Neuronal stem cell (in vitro differentiated cells): ENCODE measurements around the gene GNAQ.

Source experiments
- DNase-seq: peaks from one replicate; pipeline ENCODE4 v3.0.0-alpha.2; 2013; ENCODE audit warnings: low spot score
- H2AFZ ChIP-seq: one replicate; pipeline ENCODE4 v1.6.1; 2013; ENCODE audit warnings: mild to moderate bottlenecking, low read length, inconsistent platforms
- H2AK5ac ChIP-seq: 2 replicates; pipeline ENCODE4 v1.6.1; 2013; ENCODE audit warnings: low read depth, mild to moderate bottlenecking, inconsistent platforms, low read length, moderate library complexity, mixed read lengths
- H2BK120ac ChIP-seq: 2 replicates; pipeline ENCODE4 v1.6.1; 2013; ENCODE audit warnings: low read depth, mild to moderate bottlenecking, inconsistent platforms, low read length, moderate library complexity, mixed read lengths
- H2BK12ac ChIP-seq: one replicate; pipeline ENCODE4 v1.6.1; 2013; ENCODE audit warnings: low read length, inconsistent platforms
- H2BK15ac ChIP-seq: 2 replicates; pipeline ENCODE4 v1.6.1; 2013; ENCODE audit warnings: mild to moderate bottlenecking, low read length, inconsistent platforms, mixed read lengths
- H2BK5ac ChIP-seq: one replicate; pipeline ENCODE4 v1.6.1; 2013; ENCODE audit warnings: inconsistent platforms, mild to moderate bottlenecking, low read length, moderate library complexity
- H3K14ac ChIP-seq: one replicate; pipeline ENCODE4 v1.6.1; 2013; ENCODE audit warnings: low read length, inconsistent platforms
- H3K18ac ChIP-seq: 2 replicates; pipeline ENCODE4 v1.6.1; 2013; ENCODE audit warnings: low read length, inconsistent platforms
- H3K23ac ChIP-seq: 2 replicates; pipeline ENCODE4 v1.6.1; 2013; ENCODE audit warnings: low read depth, mild to moderate bottlenecking, mixed read lengths, low read length, inconsistent platforms; ENCODE audit not compliant: poor library complexity
- H3K27ac ChIP-seq: replicated peaks from 3 replicates; pipeline ENCODE4 v1.5.1; 2013; ENCODE audit warnings: low read length, inconsistent platforms
- H3K27me3 ChIP-seq, 3 experiments: 2 replicates each; pipeline ENCODE4 v1.6.1; 2013; ENCODE audit warnings: low read length in 3 of 3, mild to moderate bottlenecking in 2 of 3, inconsistent platforms in 1 of 3, low read depth in 1 of 3, mixed read lengths in 1 of 3, moderate library complexity in 1 of 3; ENCODE audit not compliant: control insufficient read depth in 3 of 3, insufficient read depth in 3 of 3
- H3K36me3 ChIP-seq, 2 donors: replicated peaks in 1 of 2; 2 replicates each; pipeline ENCODE4 v1.6.1; 2013; ENCODE audit warnings: low read length in 2 of 2; ENCODE audit not compliant: control insufficient read depth in 2 of 2, insufficient read depth in 2 of 2
- H3K4ac ChIP-seq: 2 replicates; pipeline ENCODE4 v1.6.1; 2013; ENCODE audit warnings: inconsistent platforms, mild to moderate bottlenecking, low read length, moderate library complexity
- H3K4me1 ChIP-seq, 2 donors: 1 replicate in 1 of 2; 2 replicates in 1 of 2; pipeline ENCODE4 v1.6.1; 2013; ENCODE audit warnings: low read length in 2 of 2, low read depth in 1 of 2; ENCODE audit not compliant: control insufficient read depth in 2 of 2, insufficient read depth in 1 of 2
- H3K4me2 ChIP-seq: one replicate; pipeline ENCODE4 v1.6.1; 2013; ENCODE audit warnings: mild to moderate bottlenecking, low read length, inconsistent platforms; ENCODE audit not compliant: insufficient read depth, poor library complexity, severe bottlenecking
- H3K4me3 ChIP-seq, 2 donors: 2 replicates each; pipeline ENCODE4 v1.5.1; 2013; ENCODE audit warnings: low read length in 2 of 2, mild to moderate bottlenecking in 2 of 2, inconsistent platforms in 1 of 2, moderate library complexity in 1 of 2
- H3K79me1 ChIP-seq: one replicate; pipeline ENCODE4 v1.6.1; 2013; ENCODE audit warnings: low read depth, mild to moderate bottlenecking, inconsistent platforms, low read length, moderate library complexity
- H3K9ac ChIP-seq: one replicate; pipeline ENCODE4 v1.6.1; 2013; ENCODE audit warnings: mild to moderate bottlenecking, low read depth, low read length, inconsistent platforms; ENCODE audit not compliant: poor library complexity
- H3K9me3 ChIP-seq, 2 donors: replicated peaks in 1 of 2; 2 replicates each; pipeline versions ENCODE3 to v1.6.1; 2013; ENCODE audit warnings: low read length in 2 of 2, mild to moderate bottlenecking in 2 of 2, inconsistent platforms in 1 of 2, low read depth in 1 of 2, mixed read lengths in 1 of 2, moderate library complexity in 1 of 2; ENCODE audit not compliant: control insufficient read depth in 2 of 2, insufficient read depth in 1 of 2
- H4K8ac ChIP-seq: one replicate; pipeline ENCODE4 v1.6.1; 2013; ENCODE audit warnings: low read depth, mild to moderate bottlenecking, inconsistent platforms, low read length, moderate library complexity
- H4K91ac ChIP-seq: one replicate; pipeline ENCODE4 v1.6.1; 2013; ENCODE audit warnings: low read length, low read depth, mild to moderate bottlenecking, inconsistent platforms; ENCODE audit not compliant: poor library complexity
- WGBS, 2 donors: extraction: QIAGEN DNeasy Blood & Tissue Kit; methylation state at CpG; one replicate each; pipeline ENCODE4 v1.1.7; 2013; ENCODE audit warnings: missing lambda C conversion rate in 2 of 2, mixed read lengths in 1 of 2; ENCODE audit not compliant: insufficient read length in 2 of 2, insufficient replicate concordance in 1 of 2; ENCODE audit errors: extremely low coverage in 2 of 2; 5-methylcytosine and 5-hydroxymethylcytosine counted together

GNAQ gene

GRCh38 chr9:77899679-77900354, 131.8 kb downstream of the GNAQ start:
- Histone ChIP-seq H3K4me2 (no peak overlapping the region), H3K4me1 (peaks cover 0 to 2% of the 10 kb centered on the region in 2 donors), H3K23ac (no peak overlapping the region), H3K18ac (no peak overlapping the region), H2BK15ac (no peak overlapping the region), H3K4me3 (no peak overlapping the region), H3K79me1 (no peaks in the 10 kb centered on the region), H2BK120ac (no peak overlapping the region), H3K27me3 (no peaks in the 10 kb centered on the region), H2BK5ac (no peak overlapping the region), H4K8ac (no peak overlapping the region), H3K14ac (no peak overlapping the region), H2BK12ac (no peak overlapping the region), H2AFZ (no peak overlapping the region), H3K36me3 (peaks cover 0 to 16% of the 10 kb centered on the region in 2 donors), H3K27ac (no peak overlapping the region), H2AK5ac (no peak overlapping the region), H3K9ac (no peak overlapping the region), H4K91ac (no peak overlapping the region), H3K4ac (no peak overlapping the region), H3K9me3 (no peaks in the 10 kb centered on the region)
- no CpG with 5 or more reads among the region's 6 CpGs for WGBS, 2 donors
- no peak for DNase-seq

DNA sequence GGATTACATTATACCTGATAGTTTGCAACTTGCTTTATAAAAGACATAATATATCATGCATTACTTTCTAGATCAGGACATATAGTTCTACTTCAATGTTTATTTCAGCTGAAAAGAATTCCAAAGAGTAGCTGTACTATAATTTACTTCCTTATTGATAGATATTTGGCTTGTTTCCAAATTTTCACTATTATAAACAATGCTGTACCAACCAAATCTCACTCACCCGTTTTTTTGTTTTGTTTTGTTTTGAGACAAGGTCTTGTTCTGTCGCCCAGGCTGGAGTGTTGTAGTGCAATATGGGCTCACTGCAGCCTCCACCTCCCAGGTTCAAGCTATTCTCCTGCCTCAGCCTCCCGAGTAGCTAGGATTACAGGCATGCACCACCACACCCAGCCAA, 132.7 kb downstream of the GNAQ start:
- no peak overlapping the region for H3K27ac ChIP-seq
- no peak overlapping the region for H3K9ac ChIP-seq
- H3K18ac ChIP-seq: no peak overlapping the region
- H3K23ac ChIP-seq: no peak overlapping the region
- peaks cover 0 to 14% of the 10 kb centered on the region in 2 donors for H3K36me3 ChIP-seq
- no peak overlapping the region for H3K4me2 ChIP-seq
- no peaks in the 10 kb centered on the region for H3K27me3 ChIP-seq
- H4K91ac ChIP-seq: no peak overlapping the region
- no CpG with 5 or more reads among the region's 3 CpGs for WGBS, 2 donors
- H2AFZ ChIP-seq: no peak overlapping the region
- H3K14ac ChIP-seq: no peak overlapping the region
- H2AK5ac ChIP-seq: no peak overlapping the region
- no peak overlapping the region for H2BK12ac ChIP-seq
- no peak overlapping the region for H4K8ac ChIP-seq
- no peak overlapping the region for H3K4me3 ChIP-seq
- no peak overlapping the region for H2BK5ac ChIP-seq
- DNase-seq: no peak
- H3K4ac ChIP-seq: no peak overlapping the region
- H3K79me1 ChIP-seq: no peaks in the 10 kb centered on the region
- H2BK15ac ChIP-seq: no peak overlapping the region
- no peak overlapping the region for H2BK120ac ChIP-seq
- H3K9me3 ChIP-seq: no peaks in the 10 kb centered on the region
- peaks cover 0 to 2% of the 10 kb centered on the region in 2 donors for H3K4me1 ChIP-seq

DNA sequence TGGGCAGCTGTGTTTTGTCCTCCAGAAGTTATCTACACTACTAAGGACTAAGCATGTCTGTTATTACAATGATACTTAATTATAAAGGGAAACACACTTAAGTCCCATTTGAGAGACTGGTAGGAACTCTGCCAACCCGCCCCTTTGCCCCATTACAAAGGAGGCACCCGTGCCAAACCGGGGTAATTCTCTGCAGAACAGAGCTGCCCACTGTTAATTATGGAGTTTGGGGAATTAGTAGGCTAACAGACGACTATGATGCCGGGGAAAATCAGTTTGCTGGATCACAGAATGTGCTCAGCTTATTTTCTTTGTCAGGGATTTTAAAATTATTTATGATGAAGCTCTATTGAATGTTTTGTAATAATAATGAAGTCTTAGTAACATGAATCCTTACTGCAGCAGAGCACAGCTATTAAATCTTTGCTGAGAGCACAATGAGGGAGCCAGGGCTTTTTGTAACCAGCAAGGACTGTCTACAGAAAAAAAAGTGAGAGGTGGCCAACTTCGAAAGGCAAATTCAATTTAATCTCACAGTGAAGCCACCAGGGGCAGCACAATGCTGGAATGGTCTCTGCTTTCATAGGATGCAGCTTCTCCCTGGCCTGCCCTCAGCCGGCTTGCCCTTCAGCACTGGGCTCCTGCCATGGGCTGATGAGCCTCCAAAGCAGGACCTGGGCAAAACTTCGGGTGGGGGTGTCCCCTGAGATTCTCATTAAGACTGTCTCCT, 134.5 kb downstream of the GNAQ start:
- no peak overlapping the region for H2BK15ac ChIP-seq
- no peak overlapping the region for H3K4me2 ChIP-seq
- H2AFZ ChIP-seq: no peak overlapping the region
- H3K14ac ChIP-seq: no peak overlapping the region
- no peak overlapping the region for H4K91ac ChIP-seq
- no peaks in the 10 kb centered on the region for H3K9me3 ChIP-seq
- H4K8ac ChIP-seq: no peak overlapping the region
- no peak overlapping the region for H2AK5ac ChIP-seq
- no peak overlapping the region for H2BK12ac ChIP-seq
- H3K23ac ChIP-seq: no peak overlapping the region
- H3K4ac ChIP-seq: no peak overlapping the region
- no peak overlapping the region for H3K18ac ChIP-seq
- no peak overlapping the region for H2BK5ac ChIP-seq
- H3K4me3 ChIP-seq: no peak overlapping the region
- H3K27ac ChIP-seq: no peak overlapping the region
- no peak overlapping the region for H2BK120ac ChIP-seq
- no CpG with 5 or more reads among the region's 8 CpGs for WGBS, 2 donors
- H3K27me3 ChIP-seq: no peaks in the 10 kb centered on the region
- H3K9ac ChIP-seq: no peak overlapping the region
- peaks cover under 1 to 12% of the 10 kb centered on the region in 2 donors for H3K36me3 ChIP-seq
- peaks cover 0 to 4% of the 10 kb centered on the region in 2 donors for H3K4me1 ChIP-seq
- DNase-seq: no peak
- no peaks in the 10 kb centered on the region for H3K79me1 ChIP-seq

DNA sequence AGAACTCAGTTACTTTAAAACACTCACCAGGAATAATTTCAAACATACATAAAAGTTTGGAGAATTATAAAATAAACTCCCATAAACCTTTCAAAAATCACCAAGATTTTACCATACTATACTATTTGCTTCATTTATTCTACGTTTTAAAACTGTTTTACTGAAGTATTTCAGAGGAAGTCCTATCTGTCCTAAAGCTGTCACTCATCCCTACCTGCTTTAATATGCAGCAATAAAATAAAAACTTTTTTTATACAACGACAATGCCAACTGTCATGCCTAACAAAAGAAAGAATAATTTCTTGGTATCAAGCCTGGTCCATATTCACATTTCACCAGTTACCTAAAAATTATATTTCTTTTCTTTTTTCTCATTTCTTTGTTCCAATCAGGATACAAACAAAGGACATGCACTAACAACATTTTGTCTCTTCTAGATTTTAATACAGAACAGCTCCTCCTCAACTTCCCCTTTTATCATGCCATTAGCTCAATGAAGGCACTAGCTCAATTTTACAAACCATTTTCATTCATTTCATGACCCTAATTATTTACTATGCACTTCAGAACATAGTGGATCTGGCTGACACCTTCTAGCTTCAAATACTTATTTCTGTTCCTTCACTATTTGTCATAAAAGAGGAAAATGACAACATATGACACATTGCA, 135.2 kb downstream of the GNAQ start:
- peaks cover 1 to 12% of the 10 kb centered on the region in 2 donors for H3K36me3 ChIP-seq
- H3K23ac ChIP-seq: no peak overlapping the region
- no peak overlapping the region for H2BK5ac ChIP-seq
- no peak overlapping the region for H2AFZ ChIP-seq
- no peaks in the 10 kb centered on the region for H3K27me3 ChIP-seq
- no peak overlapping the region for H3K4me3 ChIP-seq
- no peak overlapping the region for H3K27ac ChIP-seq
- no peak overlapping the region for H4K91ac ChIP-seq
- H3K4ac ChIP-seq: no peak overlapping the region
- H3K18ac ChIP-seq: no peak overlapping the region
- no peak overlapping the region for H4K8ac ChIP-seq
- 100% methylated on average over 1 of the region's 2 CpGs; no CpG with 5 or more reads in 1 of the 2 donors for whole genome bisulfite sequencing, 2 donors
- H3K9ac ChIP-seq: no peak overlapping the region
- peaks cover 0 to 5% of the 10 kb centered on the region in 2 donors for H3K4me1 ChIP-seq
- no peaks in the 10 kb centered on the region for H3K9me3 ChIP-seq
- H3K4me2 ChIP-seq: no peak overlapping the region
- H3K14ac ChIP-seq: no peak overlapping the region
- no peak overlapping the region for H2BK12ac ChIP-seq
- DNase-seq: no peak
- no peak overlapping the region for H2BK120ac ChIP-seq
- H2BK15ac ChIP-seq: no peak overlapping the region
- H2AK5ac ChIP-seq: no peak overlapping the region
- peaks cover 2% of the 10 kb centered on the region for H3K79me1 ChIP-seq
